HG03469 (cell line): ENCODE measurements around the gene PCDHB6.
"Not testable (repeated sequence)": the region's sequence is repeated elsewhere in the genome, so short reads cannot be mapped to it uniquely, and the experiment has no call there.

Experiments
- ATAC-seq: cut with Tn5 transposase; IDR thresholded peaks from one replicate; pipeline ENCODE4 v1.9.1; 2021; ENCODE audit warnings: mild to moderate bottlenecking, moderate library complexity, moderate number of reproducible peaks; ENCODE audit not compliant: unreplicated experiment

PCDHB6 gene

GRCh38 chr5:141149812-141150211 lies at the start of gene PCDHB6:
TSS of gene PCDHB6 (plus strand) at chr5:141150057. CDS start at chr5:141150258, 201 bp downstream.
- ATAC-seq, result no peak

- no peak for ATAC-seq
Measured at GRCh38 chr5:141100243-141100805, 49.5 kb upstream of the PCDHB6 start, which contains the start of gene PCDHB3. TSS of gene PCDHB3 (plus strand) at chr5:141100473. CDS start at chr5:141100650, 177 bp downstream.

- no peak for ATAC-seq
Measured at GRCh38 chr5:141101059-141101458, 48.8 kb upstream of the PCDHB6 start.

- not testable (repeated sequence) for ATAC-seq
Measured at GRCh38 chr5:141102070-141102469, 47.8 kb upstream of the PCDHB6 start.

- not testable (repeated sequence) for ATAC-seq
Measured at GRCh38 chr5:141102471-141102870, 47.4 kb upstream of the PCDHB6 start.

- no peak for ATAC-seq
Measured at GRCh38 chr5:141105350-141105749, 44.5 kb upstream of the PCDHB6 start.

GRCh38 chr5:141119250-141119649 lies 30.6 kb upstream of the PCDHB6 start:
- ATAC-seq, result no peak

GRCh38 chr5:141121563-141121962 lies 28.3 kb upstream of the PCDHB6 start, which contains the start of gene PCDHB4:
TSS of gene PCDHB4 (plus strand) at chr5:141121818. CDS start at chr5:141121999, 181 bp downstream.
- ATAC-seq, result no peak

- ATAC-seq, result no peak
Measured at GRCh38 chr5:141121985-141122384, 27.9 kb upstream of the PCDHB6 start.

- ATAC-seq, result not testable (repeated sequence)
Measured at GRCh38 chr5:141123396-141124135, 26.3 kb upstream of the PCDHB6 start.

- no peak for ATAC-seq
Measured at GRCh38 chr5:141127305-141127704, 22.6 kb upstream of the PCDHB6 start.

GRCh38 chr5:141135030-141135717 lies 14.7 kb upstream of the PCDHB6 start, which contains the start of gene PCDHB5:
TSS of gene PCDHB5 (plus strand) at chr5:141135206. CDS start at chr5:141135435, 229 bp downstream.
- no peak for ATAC-seq

GRCh38 chr5:141135718-141136266 lies 14.1 kb upstream of the PCDHB6 start:
- no peak for ATAC-seq

- not testable (repeated sequence) for ATAC-seq
Measured at GRCh38 chr5:141137346-141137745, 12.5 kb upstream of the PCDHB6 start.

- ATAC-seq, result no peak
Measured at GRCh38 chr5:141150224-141150992, 551 bp downstream of the PCDHB6 start.

GRCh38 chr5:141150993-141151325 lies 1.1 kb downstream of the PCDHB6 start:
- no peak for ATAC-seq

- not testable (repeated sequence) for ATAC-seq
Measured at GRCh38 chr5:141151632-141152031, 1.8 kb downstream of the PCDHB6 start.

GRCh38 chr5:141152096-141152495 lies 2.2 kb downstream of the PCDHB6 start:
- not testable (repeated sequence) for ATAC-seq

- no peak for ATAC-seq
Measured at GRCh38 chr5:141155540-141156374, 5.9 kb downstream of the PCDHB6 start.

- ATAC-seq, result not testable (repeated sequence)
Measured at GRCh38 chr5:141157356-141157755, 7.5 kb downstream of the PCDHB6 start.
